Measurements from ENCODE around the gene ACSBG1. TPM values are rescaled to one million over a fixed set of nuclear protein-coding genes. Genes with fewer than 3 reads are reported as not detected.

The ACSBG1 gene
- polyA plus RNA-seq, 1 donor (not counting 4 experiments of a cell fraction or from before 2014, with no cell fraction given): 0.01 TPM

DNA sequence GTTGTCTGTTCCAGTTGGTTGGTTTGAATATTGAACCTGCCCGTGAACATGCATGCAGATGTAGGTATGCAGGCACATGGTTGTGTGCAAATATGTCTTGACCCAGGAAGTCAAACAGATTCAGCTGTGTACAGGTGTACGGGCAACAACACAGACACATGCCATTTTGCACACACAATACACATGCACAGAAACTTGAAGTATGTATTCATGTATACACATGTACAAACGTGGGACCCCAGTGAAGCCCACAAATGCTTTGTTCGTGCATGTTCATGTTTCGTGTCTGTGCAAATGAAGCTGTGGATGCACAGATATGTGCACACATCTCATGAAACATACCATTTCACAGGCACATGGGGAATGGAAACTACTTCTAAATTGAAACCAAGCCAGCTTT is 54.5 kb downstream of the ACSBG1 start:
- dilution Hi-C loops (cut with MboI; ENCODE audit: extremely low pct_ligation_motif_present, low sequenced_read_pairs): no loop called here
- Histone ChIP-seq H3K36me3 (ENCODE audit: control insufficient read depth in 2 of 2, extremely low read depth in 1 of 2, insufficient read depth in 2 of 2, low read length in 2 of 2) (no peaks in the 10 kb centered on the region), H3K27ac (ENCODE audit: control insufficient read depth, insufficient read depth, low read length) (no peak overlapping the region), H3K79me2 (ENCODE audit: control insufficient read depth, insufficient read depth, low read length) (no peaks in the 10 kb centered on the region), H4K20me1 (ENCODE audit: control insufficient read depth, extremely low read depth, insufficient read depth, low read length) (no peaks in the 10 kb centered on the region), H3K9me1 (ENCODE audit: control insufficient read depth, extremely low read depth, insufficient read depth, low read length) (no peaks in the 10 kb centered on the region), H3K4me3 (ENCODE audit: control insufficient read depth in 2 of 3, extremely low read depth in 1 of 3, insufficient read depth in 2 of 3, low read depth in 1 of 3, low read length in 3 of 3) (no peak overlapping the region), H2AFZ (ENCODE audit: control insufficient read depth, low read length) (no peak overlapping the region), H3K27me3 (ENCODE audit: control insufficient read depth, extremely low read depth, insufficient read depth, low read length) (peaks cover 4% of the 10 kb centered on the region), H3K9ac (ENCODE audit: control insufficient read depth, extremely low read depth, insufficient read depth, low read length) (no peak overlapping the region), H3K4me2 (ENCODE audit: control insufficient read depth, extremely low read depth, insufficient read depth, low read depth, low read length) (no peak overlapping the region), H3K4me1 (ENCODE audit: control insufficient read depth, extremely low read depth, insufficient read depth, low read length) (peaks cover 8% of the 10 kb centered on the region), H3K9me3 (ENCODE audit: control insufficient read depth, low read depth, low read length) (no peaks in the 10 kb centered on the region)
- DNase-seq (ENCODE audit: low read depth, low spot score) (no peak), FAIRE-seq (no peak)
- TF ChIP-seq EZH2 (IDR thresholded peaks at IDR 0.05; ENCODE audit: low read length): no peak
- TF ChIP-seq, protein P1, sequence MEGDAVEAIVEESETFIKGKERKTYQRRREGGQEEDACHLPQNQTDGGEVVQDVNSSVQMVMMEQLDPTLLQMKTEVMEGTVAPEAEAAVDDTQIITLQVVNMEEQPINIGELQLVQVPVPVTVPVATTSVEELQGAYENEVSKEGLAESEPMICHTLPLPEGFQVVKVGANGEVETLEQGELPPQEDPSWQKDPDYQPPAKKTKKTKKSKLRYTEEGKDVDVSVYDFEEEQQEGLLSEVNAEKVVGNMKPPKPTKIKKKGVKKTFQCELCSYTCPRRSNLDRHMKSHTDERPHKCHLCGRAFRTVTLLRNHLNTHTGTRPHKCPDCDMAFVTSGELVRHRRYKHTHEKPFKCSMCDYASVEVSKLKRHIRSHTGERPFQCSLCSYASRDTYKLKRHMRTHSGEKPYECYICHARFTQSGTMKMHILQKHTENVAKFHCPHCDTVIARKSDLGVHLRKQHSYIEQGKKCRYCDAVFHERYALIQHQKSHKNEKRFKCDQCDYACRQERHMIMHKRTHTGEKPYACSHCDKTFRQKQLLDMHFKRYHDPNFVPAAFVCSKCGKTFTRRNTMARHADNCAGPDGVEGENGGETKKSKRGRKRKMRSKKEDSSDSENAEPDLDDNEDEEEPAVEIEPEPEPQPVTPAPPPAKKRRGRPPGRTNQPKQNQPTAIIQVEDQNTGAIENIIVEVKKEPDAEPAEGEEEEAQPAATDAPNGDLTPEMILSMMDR (optimal IDR thresholded peaks at IDR 0.05 in 1 of 3, IDR thresholded peaks at IDR 0.05 in 1 of 3, conservative IDR thresholded peaks at IDR 0.05 in 1 of 3; ENCODE audit: extremely low read depth in 1 of 3, insufficient read depth in 2 of 3, low read length in 3 of 3): no peak

DNA sequence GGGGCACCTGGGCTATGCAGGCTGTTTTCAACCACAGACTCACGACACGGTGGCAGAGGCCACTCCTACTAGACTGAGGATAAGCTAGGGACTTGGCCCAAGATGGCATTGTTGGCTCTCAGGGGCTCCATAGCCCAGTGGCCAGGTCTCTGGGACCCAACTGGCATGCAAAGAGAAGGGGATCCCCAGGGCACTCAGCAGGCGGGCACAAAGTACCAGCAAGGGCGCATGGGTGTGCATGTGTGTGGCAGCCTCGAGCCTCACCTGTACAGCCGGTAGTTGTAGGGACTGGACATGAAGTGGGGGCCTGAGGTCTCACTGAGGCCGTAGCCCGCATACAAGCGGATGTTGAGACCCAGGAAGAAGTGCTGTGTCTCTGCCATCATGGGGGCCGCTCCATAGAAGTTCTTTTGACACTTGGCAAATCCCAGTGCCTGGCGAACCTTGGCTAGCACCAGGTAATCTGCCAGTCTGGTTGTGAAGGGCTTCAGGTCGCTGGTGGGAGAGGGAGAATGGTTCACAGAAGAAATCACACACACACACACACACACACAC is 55.0 kb downstream of the ACSBG1 start:
- DNase-seq (ENCODE audit: low read depth, low spot score): no peak
- no peak overlapping the region for H3K9ac ChIP-seq (ENCODE audit: control insufficient read depth, extremely low read depth, insufficient read depth, low read length)
- H3K4me1 ChIP-seq (ENCODE audit: control insufficient read depth, extremely low read depth, insufficient read depth, low read length): peaks cover 8% of the 10 kb centered on the region
- no peaks in the 10 kb centered on the region for H4K20me1 ChIP-seq (ENCODE audit: control insufficient read depth, extremely low read depth, insufficient read depth, low read length)
- dilution Hi-C loops (cut with MboI; ENCODE audit: extremely low pct_ligation_motif_present, low sequenced_read_pairs): no loop called here
- no peaks in the 10 kb centered on the region for H3K79me2 ChIP-seq (ENCODE audit: control insufficient read depth, insufficient read depth, low read length)
- TF ChIP-seq, protein P1 (optimal IDR thresholded peaks at IDR 0.05 in 1 of 3, IDR thresholded peaks at IDR 0.05 in 1 of 3, conservative IDR thresholded peaks at IDR 0.05 in 1 of 3; ENCODE audit: extremely low read depth in 1 of 3, insufficient read depth in 2 of 3, low read length in 3 of 3): no peak
- TF ChIP-seq EZH2 (IDR thresholded peaks at IDR 0.05; ENCODE audit: low read length): no peak
- no peak overlapping the region for H3K27ac ChIP-seq (ENCODE audit: control insufficient read depth, insufficient read depth, low read length)
- no peak overlapping the region for H3K4me2 ChIP-seq (ENCODE audit: control insufficient read depth, extremely low read depth, insufficient read depth, low read depth, low read length)
- no peak for FAIRE-seq
- no peaks in the 10 kb centered on the region for H3K9me1 ChIP-seq (ENCODE audit: control insufficient read depth, extremely low read depth, insufficient read depth, low read length)
- H3K9me3 ChIP-seq (ENCODE audit: control insufficient read depth, low read depth, low read length): no peaks in the 10 kb centered on the region
- no peaks in the 10 kb centered on the region for H3K27me3 ChIP-seq (ENCODE audit: control insufficient read depth, extremely low read depth, insufficient read depth, low read length)
- H3K4me3 ChIP-seq (ENCODE audit: control insufficient read depth in 2 of 3, extremely low read depth in 1 of 3, insufficient read depth in 2 of 3, low read depth in 1 of 3, low read length in 3 of 3): no peak overlapping the region
- H3K36me3 ChIP-seq (ENCODE audit: control insufficient read depth in 2 of 2, extremely low read depth in 1 of 2, insufficient read depth in 2 of 2, low read length in 2 of 2): no peaks in the 10 kb centered on the region
- H2AFZ ChIP-seq (ENCODE audit: control insufficient read depth, low read length): no peak overlapping the region

All from keratinocyte (primary cell).